Renal cortical epithelial cell (primary cell): ENCODE data around the gene ATP8B1. TPM values are rescaled to one million over a fixed set of nuclear protein-coding genes. Genes with fewer than 3 reads are reported as not detected.

Source experiments
- DNase-seq: peaks from one replicate; pipeline ENCODE4 v3.0.0-alpha.2; 2011; ENCODE audit warnings: low read depth
- total RNA-seq: library from RNA; depleted of rRNA; stranded (reverse); fragments of >200 nt; gene quantifications from 2 replicates; pipeline ENCODE4 v1.2.3, GENCODE V29; 2014

Gene ATP8B1
- total RNA-seq, 1 donor from 2014 or later, result 27.1 TPM

DNA sequence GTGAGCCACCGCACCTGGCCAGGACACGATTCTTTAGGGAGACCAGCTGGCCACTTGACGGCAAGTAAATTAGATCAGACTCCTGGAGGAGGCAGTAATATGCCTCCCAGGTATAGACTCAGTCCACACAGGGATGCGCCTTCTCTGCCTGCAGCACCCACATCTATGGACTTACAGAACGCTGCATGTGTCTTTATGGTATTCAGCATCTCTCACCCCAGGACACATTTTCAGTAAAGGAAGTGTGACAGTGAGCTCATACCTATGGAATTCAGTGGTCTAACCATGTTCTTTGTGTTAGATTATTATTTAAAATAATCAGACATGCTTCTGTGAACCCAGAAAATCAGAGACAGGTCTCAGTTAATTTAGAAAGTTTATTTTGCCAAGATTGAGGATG lies 175.6 kb downstream of the ATP8B1 start:
- peak; percentile 25 for DNase-seq

DNA sequence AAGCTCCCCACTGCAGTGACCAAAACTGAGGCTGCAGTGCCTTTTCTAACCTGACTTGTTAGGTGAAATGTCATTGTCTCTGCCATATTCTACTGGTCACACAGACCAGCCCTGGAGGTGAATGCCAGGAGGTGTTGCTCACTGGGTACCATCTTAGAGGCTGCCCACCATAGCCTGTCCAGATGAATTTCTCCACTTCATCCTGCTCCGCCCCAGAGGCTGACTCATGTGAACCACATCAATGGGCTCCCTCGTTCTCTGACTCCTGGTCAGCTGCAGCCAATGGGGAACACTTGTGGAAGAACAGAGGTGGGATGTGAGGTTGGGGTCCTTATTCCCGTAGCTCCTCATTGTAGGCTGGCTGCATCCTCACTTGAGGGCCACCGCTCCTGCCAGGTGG lies 178.1 kb downstream of the ATP8B1 start:
- peak; percentile 27 for DNase-seq

DNA sequence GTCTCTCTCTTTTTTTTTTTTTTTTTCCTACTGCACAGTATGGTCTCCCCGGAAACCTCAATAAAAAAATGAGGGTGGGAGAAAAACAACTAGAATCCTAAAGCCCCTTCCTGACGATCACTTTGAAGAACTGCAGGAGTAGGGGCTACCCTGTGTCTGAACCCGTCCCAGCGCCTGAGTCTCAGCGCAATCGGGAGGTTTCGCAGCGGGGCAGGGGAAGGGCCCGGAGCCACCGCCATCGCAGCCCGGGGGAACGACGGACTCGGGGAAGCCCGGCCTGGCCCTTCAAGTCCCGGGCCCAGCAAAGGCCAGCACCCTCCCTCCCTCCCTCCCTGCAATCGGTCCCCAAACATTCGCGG lies 181.9 kb downstream of the ATP8B1 start:
- DNase-seq, result no peak

DNA sequence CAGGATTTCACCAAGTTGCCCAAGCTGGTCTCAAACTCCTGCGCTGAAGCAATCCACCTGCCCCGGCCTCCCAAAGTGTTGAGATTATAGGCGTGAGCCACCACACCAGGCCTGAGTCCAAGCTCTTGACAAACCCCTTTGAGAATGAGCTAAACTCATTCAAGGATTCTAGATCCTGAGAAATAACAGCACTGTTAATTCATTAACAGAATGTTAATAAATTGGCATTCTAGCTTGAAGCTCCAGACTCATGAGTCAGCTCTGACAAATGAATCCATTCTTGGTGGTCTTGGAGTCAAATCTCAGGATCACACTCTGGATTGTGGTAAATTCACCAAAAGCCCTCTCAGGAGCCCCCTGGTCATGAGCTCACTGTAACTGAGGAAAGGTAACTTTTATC lies 183.2 kb downstream of the ATP8B1 start:
- DNase-seq, result peak; percentile 98

DNA sequence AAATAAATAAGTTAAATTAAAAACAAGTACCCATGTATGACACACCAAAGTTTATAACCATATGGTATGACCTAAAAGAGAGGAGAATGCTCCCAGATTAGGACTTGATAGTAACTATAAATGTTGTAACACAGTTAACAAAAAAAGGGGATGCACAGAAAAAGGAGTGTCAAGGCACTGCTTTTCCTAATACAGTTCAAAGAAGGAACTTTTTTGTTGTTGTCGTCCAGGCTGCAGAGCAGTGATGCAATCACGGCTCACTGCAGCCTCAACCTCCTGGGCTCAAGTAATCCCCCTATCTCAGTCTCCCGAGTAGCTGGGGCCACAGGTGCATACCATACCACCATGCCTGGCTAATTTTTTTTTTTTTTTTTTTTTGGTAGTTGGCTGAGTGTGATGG lies 184.2 kb downstream of the ATP8B1 start:
- DNase-seq, result no peak

DNA sequence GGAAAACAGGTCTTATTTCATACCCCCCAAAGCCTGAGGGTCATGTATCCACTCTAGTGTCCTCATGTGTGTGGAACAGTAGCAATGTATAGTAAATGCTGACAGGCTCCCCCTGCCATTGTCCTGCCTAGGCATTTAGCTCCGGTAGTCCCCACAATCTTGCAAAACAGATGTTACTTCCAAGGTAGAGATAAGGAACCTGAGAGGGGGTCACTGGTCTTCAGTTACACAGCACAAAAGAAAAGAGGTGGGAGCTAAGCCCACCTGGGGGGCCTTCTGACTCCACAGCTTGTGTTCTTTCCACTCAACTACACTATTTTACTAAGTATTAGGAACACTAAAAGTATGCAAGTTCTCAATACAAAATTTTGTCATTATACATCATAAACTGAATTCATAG lies 199.2 kb downstream of the ATP8B1 start:
- DNase-seq, result no peak

Other genes with a start within 250 kb of the ATP8B1 start
- gene FECH, start 216.6 kb downstream of the ATP8B1 start, total RNA-seq, result 39.3 and 40.5 TPM in 2 replicates
- gene NARS1, start 181.5 kb downstream of the ATP8B1 start, total RNA-seq, result 369 and 391 TPM in 2 replicates
- gene NEDD4L, start 240.9 kb upstream of the ATP8B1 start, total RNA-seq, result 51.9 and 80.2 TPM in 2 replicates